ENCODE data around the gene ARHGAP45. TPM values are rescaled to one million over a fixed set of nuclear protein-coding genes. Genes with fewer than 3 reads are reported as not detected.
A peak's percentile ranks its signal among the peaks of the same experiment; 100 is the strongest.

The ARHGAP45 gene
- total and polyA plus RNA-seq, 3 donors from 2014 or later, result 14.1 to 31.7 (median 20.7) TPM

DNA sequence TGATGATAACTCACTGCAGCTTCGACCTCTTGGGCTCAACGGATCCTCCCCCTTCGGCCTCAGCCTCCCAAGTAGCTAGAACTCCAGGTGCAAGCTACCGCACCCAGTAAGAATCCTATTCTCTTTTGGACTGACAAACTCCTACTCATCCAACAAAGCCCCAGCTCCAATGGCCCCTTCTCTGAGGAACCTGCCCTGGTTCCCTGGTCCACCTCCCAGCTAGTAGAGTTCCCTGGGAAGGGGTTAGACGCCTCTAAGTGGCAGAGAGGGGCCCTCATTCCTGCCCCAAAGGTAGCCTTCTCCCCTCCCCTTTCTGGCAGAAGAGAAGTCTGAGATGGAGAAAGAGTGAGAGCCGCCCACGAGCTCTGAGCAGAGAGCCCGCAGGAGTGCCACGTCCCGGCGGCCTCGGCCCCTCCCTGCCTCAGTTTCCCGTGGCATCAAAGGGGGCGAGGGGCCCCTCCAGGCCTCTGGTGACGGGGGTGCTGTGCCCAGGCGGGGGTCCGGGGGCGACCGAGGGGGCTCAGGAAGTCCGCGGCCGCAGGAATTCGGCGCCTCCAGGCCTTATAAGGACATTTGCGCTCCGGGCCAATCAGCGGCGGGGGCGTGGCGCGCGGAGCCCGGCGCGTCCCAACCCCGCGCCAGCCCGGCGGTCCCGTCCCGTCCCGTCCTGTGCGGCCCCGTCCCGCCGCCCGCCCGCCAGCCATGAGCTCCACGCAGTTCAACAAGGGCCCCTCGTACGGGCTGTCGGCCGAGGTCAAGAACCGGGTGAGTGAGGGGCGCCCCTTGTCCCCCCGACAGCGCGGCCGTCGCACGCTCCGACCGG, 40.8 kb upstream of the ARHGAP45 start, which contains the start of gene CNN2:
Gene CNN2, plus strand, starts transcription at position 649 of the 823 bp plus-strand sequence. Its CDS starts 54 bp downstream, at position 703.
- 5 to 39% methylated on average over 5 to 41 of the region's 63 CpGs for WGBS, 2 donors
- TF ChIP-seq, protein P1, sequence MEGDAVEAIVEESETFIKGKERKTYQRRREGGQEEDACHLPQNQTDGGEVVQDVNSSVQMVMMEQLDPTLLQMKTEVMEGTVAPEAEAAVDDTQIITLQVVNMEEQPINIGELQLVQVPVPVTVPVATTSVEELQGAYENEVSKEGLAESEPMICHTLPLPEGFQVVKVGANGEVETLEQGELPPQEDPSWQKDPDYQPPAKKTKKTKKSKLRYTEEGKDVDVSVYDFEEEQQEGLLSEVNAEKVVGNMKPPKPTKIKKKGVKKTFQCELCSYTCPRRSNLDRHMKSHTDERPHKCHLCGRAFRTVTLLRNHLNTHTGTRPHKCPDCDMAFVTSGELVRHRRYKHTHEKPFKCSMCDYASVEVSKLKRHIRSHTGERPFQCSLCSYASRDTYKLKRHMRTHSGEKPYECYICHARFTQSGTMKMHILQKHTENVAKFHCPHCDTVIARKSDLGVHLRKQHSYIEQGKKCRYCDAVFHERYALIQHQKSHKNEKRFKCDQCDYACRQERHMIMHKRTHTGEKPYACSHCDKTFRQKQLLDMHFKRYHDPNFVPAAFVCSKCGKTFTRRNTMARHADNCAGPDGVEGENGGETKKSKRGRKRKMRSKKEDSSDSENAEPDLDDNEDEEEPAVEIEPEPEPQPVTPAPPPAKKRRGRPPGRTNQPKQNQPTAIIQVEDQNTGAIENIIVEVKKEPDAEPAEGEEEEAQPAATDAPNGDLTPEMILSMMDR (IDR thresholded peaks at IDR 0.05), result no peak
- TF ChIP-seq POLR2A (IDR thresholded peaks at IDR 0.05), result peak; percentile 48
- Histone ChIP-seq H3K27ac (peak within 1 kb of the TSS; percentile 75 to 89), H3K4me3 (peak within 1 kb of the TSS; percentile 61 to 64), H3K27me3 (no peaks in the 10 kb centered on the region), H3K9me3 (no peaks in the 10 kb centered on the region), H3K4me1 (peaks cover 20% of the 10 kb centered on the region), H3K36me3 (ENCODE audit: low read depth, missing control alignments) (no peaks in the 10 kb centered on the region)
- intact Hi-C loops (cut with DNase I; ENCODE audit: low total_unique reads), result no loop called here
- DNase-seq, result peak; percentile 82

DNA sequence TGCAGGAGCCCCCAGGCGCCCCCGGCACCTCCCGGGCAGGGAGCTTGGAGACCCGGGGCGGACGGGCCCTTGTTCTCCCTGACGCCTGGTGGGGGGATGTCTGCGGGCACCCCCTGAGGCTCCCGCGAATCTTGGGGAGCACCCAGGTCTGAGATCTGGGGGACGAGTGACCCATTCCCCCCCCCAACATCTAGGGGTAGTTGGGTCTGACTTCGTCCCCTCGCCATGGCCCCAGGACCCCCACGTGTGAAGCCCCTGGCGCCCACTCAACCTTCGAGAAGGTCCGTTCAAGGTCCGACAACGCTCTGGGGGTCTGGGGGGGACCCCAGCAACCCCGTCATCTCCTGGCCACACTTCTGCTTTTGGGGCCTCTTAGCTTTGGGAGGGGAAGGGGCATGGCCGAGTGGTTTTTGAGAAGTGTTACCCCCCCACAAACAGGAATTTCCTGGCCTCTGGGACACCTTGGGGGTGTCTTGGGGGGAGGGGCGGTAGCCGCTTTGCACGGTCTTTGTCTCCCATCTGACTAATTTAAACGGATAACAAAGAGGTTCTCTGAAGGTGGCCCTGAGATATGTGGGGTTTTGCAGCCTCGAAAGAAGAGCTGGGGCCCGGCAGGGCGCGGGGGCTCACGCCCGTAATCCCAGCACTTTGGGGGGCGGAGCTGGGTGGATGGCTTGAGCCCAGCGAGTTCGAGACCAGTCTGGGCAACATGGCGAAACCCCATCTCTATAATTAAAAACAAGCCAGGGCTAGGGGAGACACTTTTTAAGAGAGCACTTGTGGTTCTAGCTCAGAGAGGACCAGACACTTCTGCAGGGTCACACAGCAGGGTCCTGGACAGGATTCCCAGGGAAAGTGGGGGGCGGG, 40.0 kb upstream of the ARHGAP45 start:
- Histone ChIP-seq H3K4me1 (peaks cover 17% of the 10 kb centered on the region), H3K9me3 (no peaks in the 10 kb centered on the region), H3K27me3 (no peaks in the 10 kb centered on the region), H3K27ac (peak overlapping the region; percentile 75 to 89), H3K4me3 (peak overlapping the region; percentile 61 to 64), H3K36me3 (ENCODE audit: low read depth, missing control alignments) (no peaks in the 10 kb centered on the region)
- WGBS, 2 donors, result 1 to 5% methylated on average over 17 to 30 of the region's 36 CpGs
- TF ChIP-seq POLR2A (IDR thresholded peaks at IDR 0.05), result no peak
- TF ChIP-seq, protein P1 (IDR thresholded peaks at IDR 0.05), result no peak
- intact Hi-C loops (cut with DNase I; ENCODE audit: low total_unique reads), result no loop called here
- no peak for DNase-seq

DNA sequence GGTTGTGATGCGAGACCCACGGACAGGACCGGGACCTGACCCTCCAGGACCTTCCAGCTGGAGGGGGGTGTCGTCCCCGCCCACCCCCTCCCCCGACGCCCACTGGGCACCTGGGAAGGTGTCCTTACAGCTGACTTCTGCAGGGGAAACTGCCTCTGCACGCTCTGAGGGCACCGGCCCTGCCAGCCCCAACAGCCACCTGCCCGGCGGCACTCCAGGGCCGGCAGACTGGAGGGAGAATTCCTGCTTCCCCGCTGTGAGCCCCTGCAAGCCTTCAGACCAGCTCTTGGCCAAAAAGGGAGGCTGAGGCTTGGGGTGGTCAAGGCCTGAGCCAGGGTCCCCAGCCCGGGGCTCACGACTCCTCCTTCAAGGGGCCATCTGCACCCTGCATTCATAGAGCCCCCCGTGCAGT, 39.3 kb upstream of the ARHGAP45 start:
- H3K27me3 ChIP-seq, result no peaks in the 10 kb centered on the region
- DNase-seq, result no peak
- H3K4me1 ChIP-seq, result peaks cover 15% of the 10 kb centered on the region
- intact Hi-C loops (cut with DNase I; ENCODE audit: low total_unique reads), result no loop called here
- no peak for TF ChIP-seq POLR2A (IDR thresholded peaks at IDR 0.05)
- 0 to 8% methylated on average over 10 to 12 of the region's 16 CpGs for WGBS, 2 donors
- no peaks in the 10 kb centered on the region for H3K9me3 ChIP-seq
- peak overlapping the region; percentile 61 to 64 for H3K4me3 ChIP-seq
- peak overlapping the region; percentile 75 to 89 for H3K27ac ChIP-seq
- H3K36me3 ChIP-seq (ENCODE audit: low read depth, missing control alignments), result no peaks in the 10 kb centered on the region

DNA sequence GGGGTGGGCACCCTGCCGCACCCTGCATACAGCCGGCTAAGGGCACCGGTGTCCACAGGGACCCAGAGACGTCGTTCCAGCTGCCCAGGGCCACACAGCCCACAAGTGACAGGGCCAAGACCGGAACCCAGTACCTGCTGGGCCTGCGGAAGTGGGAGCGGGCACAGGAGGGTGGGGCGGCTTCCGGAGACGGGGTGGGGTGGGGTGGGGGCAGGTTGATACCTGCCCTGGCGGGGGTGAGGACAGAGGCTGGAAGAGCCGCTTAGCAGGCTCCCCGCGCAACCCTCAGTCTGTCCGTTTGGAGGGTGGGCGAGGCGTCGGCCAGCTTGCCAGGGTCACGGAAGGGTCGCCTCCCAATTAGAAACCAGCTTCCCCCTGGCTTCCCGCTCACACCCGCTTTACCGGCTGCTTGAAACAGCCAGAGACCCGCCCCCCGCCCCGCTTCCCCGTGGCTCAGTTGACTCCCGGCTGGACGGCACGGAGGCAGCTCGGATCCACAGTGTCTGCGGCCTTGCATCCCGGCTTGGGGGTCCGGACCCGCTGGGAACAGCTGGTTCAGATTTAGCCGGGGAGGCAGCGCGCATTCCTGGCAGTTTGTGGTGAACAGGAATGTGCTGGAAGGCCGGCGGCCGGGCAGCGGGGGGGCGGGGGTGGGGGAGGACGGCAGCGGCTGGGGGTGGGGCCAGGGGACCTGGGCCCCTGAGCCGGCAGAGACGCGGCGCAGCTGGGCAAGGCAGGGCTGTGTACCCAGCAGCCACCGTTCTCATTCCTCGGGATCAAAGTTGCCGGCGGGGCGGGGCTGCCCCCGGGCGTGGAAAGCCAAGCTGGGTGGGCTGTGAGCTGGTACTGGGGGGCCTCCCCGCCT, 38.7 kb upstream of the ARHGAP45 start:
- no peaks in the 10 kb centered on the region for H3K27me3 ChIP-seq
- peak; percentile 66 for DNase-seq
- intact Hi-C loops (cut with DNase I; ENCODE audit: low total_unique reads), result no loop called here
- peaks cover 11% of the 10 kb centered on the region for H3K4me1 ChIP-seq
- 1 to 8% methylated on average over 7 to 51 of the region's 58 CpGs for WGBS, 2 donors
- H3K36me3 ChIP-seq (ENCODE audit: low read depth, missing control alignments), result no peaks in the 10 kb centered on the region
- TF ChIP-seq, protein P1 (IDR thresholded peaks at IDR 0.05), result no peak
- TF ChIP-seq POLR2A (IDR thresholded peaks at IDR 0.05), result no peak
- peak overlapping the region; percentile 75 to 89 for H3K27ac ChIP-seq
- no peaks in the 10 kb centered on the region for H3K9me3 ChIP-seq
- peak overlapping the region; percentile 61 to 64 for H3K4me3 ChIP-seq

Measured in testis (tissue), 3 donors.